IMR-90 (cell line): ENCODE measurements around the gene PDE5A. TPM values are rescaled to one million over a fixed set of nuclear protein-coding genes. Genes with fewer than 3 reads are reported as not detected.

Source experiments
- ATAC-seq: fragments of 200-7000 bp; cut with Tn5 transposase; 2 replicates; pipeline ENCODE4 v1.9.1; 2020; ENCODE audit warnings: low read depth, mild to moderate bottlenecking, moderate library complexity
- BruUV-seq: library from RNA; stranded (reverse); fragments of 400-500 nt; replicated peaks from 2 replicates; lab custom pipeline; 2021; lab: Mats Ljungman, UMichigan
- CTCF ChIA-PET: fragments of 300-600 bp; formaldehyde crosslinking; extraction: SDS; loops from one replicate; lab custom pipeline; 2021; ENCODE audit warnings: antibody characterized with exemption; lab: Yijun Ruan, JAX
- POLR2A ChIA-PET: fragments of 300-600 bp; sonication (Branson Sonifier 250); formaldehyde crosslinking; loops from one replicate; lab custom pipeline; 2022; ENCODE audit warnings: antibody characterized with exemption; ENCODE audit not compliant: unreplicated experiment; lab: Charles Lee
- DNase-seq: peaks from one replicate; pipeline ENCODE4 v3.0.0; 2013
- H2AFZ ChIP-seq: replicated peaks from 2 replicates; pipeline ENCODE3; 2013; ENCODE audit warnings: low read length, mild to moderate bottlenecking; ENCODE audit not compliant: poor library complexity
- H2AK5ac ChIP-seq: 2 replicates; pipeline ENCODE4 v1.6.1; 2013; ENCODE audit warnings: low read depth, low read length, inconsistent platforms
- H2AK9ac ChIP-seq: replicated peaks from 2 replicates; pipeline ENCODE3; 2013; ENCODE audit warnings: mild to moderate bottlenecking, low read depth, low read length, moderate library complexity; ENCODE audit not compliant: poor library complexity
- H2BK120ac ChIP-seq: 2 replicates; pipeline ENCODE4 v1.6.1; 2013; ENCODE audit warnings: low read depth, low read length, inconsistent platforms
- H2BK15ac ChIP-seq: 3 replicates; pipeline ENCODE4 v1.6.1; 2013; ENCODE audit warnings: low read depth, low read length, inconsistent platforms
- H2BK20ac ChIP-seq: 2 replicates; pipeline ENCODE4 v1.6.1; 2013; ENCODE audit warnings: low read depth, mild to moderate bottlenecking, inconsistent platforms, low read length, moderate library complexity
- H2BK5ac ChIP-seq: 2 replicates; pipeline ENCODE4 v1.6.1; 2013; ENCODE audit warnings: mild to moderate bottlenecking, low read depth, low read length, inconsistent platforms; ENCODE audit not compliant: poor library complexity, severe bottlenecking
- H3K14ac ChIP-seq: replicated peaks from 2 replicates; pipeline ENCODE4 v1.6.1; 2013; ENCODE audit warnings: low read depth, low read length, inconsistent platforms
- H3K18ac ChIP-seq: 2 replicates; pipeline ENCODE4 v1.6.1; 2013; ENCODE audit warnings: low read depth, low read length, control low read depth
- H3K23ac ChIP-seq: 2 replicates; pipeline ENCODE4 v1.6.1; 2013; ENCODE audit warnings: low read depth, low read length, inconsistent platforms
- H3K27ac ChIP-seq: 2 replicates; pipeline ENCODE4 v1.5.1; 2013; ENCODE audit warnings: mild to moderate bottlenecking, control low read depth, low read length; ENCODE audit not compliant: insufficient read depth
- H3K27me3 ChIP-seq: 2 replicates; pipeline ENCODE4 v1.6.1; 2013; ENCODE audit warnings: low read length; ENCODE audit not compliant: control insufficient read depth, insufficient read depth
- H3K36me3 ChIP-seq: 2 replicates; pipeline ENCODE4 v1.6.1; 2013; ENCODE audit warnings: low read length, mixed read lengths; ENCODE audit not compliant: control insufficient read depth, insufficient read depth
- H3K4ac ChIP-seq: 2 replicates; pipeline ENCODE4 v1.6.1; 2013; ENCODE audit warnings: low read depth, low read length, inconsistent platforms
- H3K4me1 ChIP-seq: 2 replicates; pipeline ENCODE4 v1.6.1; 2013; ENCODE audit warnings: low read length, mixed read lengths; ENCODE audit not compliant: control insufficient read depth, insufficient read depth
- H3K4me2 ChIP-seq: 2 replicates; pipeline ENCODE4 v1.6.1; 2013; ENCODE audit warnings: low read depth, mild to moderate bottlenecking, control low read depth, low read length, moderate library complexity
- H3K4me3 ChIP-seq: 2 replicates; pipeline ENCODE4 v1.5.1; 2013; ENCODE audit warnings: low read depth, mild to moderate bottlenecking, control low read depth, low read length, moderate library complexity; ENCODE audit not compliant: insufficient read depth
- H3K56ac ChIP-seq: 2 replicates; pipeline ENCODE4 v1.6.1; 2013; ENCODE audit warnings: low read length, inconsistent platforms; ENCODE audit not compliant: insufficient read depth; ENCODE audit errors: extremely low read depth
- H3K79me1 ChIP-seq, 2 experiments: 2 replicates each; pipeline ENCODE4 v1.6.1; 2013; ENCODE audit warnings: low read length in 2 of 2, inconsistent platforms in 1 of 2, low read depth in 1 of 2
- H3K9ac ChIP-seq: 2 replicates; pipeline ENCODE4 v1.6.1; 2013; ENCODE audit warnings: low read depth, low read length, control low read depth
- H3K9me1 ChIP-seq: 2 replicates; pipeline ENCODE4 v1.6.1; 2013; ENCODE audit warnings: low read length, inconsistent platforms; ENCODE audit not compliant: insufficient read depth
- H3K9me3 ChIP-seq: 2 replicates; pipeline ENCODE4 v1.6.1; 2013; ENCODE audit warnings: low read length; ENCODE audit not compliant: control insufficient read depth, insufficient read depth
- H4K20me1 ChIP-seq: 2 replicates; pipeline ENCODE4 v1.6.1; 2013; ENCODE audit warnings: low read length, inconsistent platforms; ENCODE audit not compliant: insufficient read depth
- H4K5ac ChIP-seq: 2 replicates; pipeline ENCODE4 v1.6.1; 2013; ENCODE audit warnings: mild to moderate bottlenecking, low read depth, low read length, control low read depth
- H4K8ac ChIP-seq, 2 experiments: 2 replicates each; pipeline ENCODE4 v1.6.1; 2013; ENCODE audit warnings: low read depth in 2 of 2, low read length in 2 of 2, control low read depth in 1 of 2, inconsistent platforms in 1 of 2
- H4K91ac ChIP-seq: 2 replicates; pipeline ENCODE4 v1.6.1; 2013; ENCODE audit warnings: low read depth, low read length, inconsistent platforms; ENCODE audit not compliant: insufficient read depth
- CEBPB ChIP-seq: IDR thresholded peaks from 2 replicates; pipeline ENCODE4 v1.6.1; 2012; ENCODE audit warnings: low read depth, low read length, improper control_type of control experiment
- MAFK ChIP-seq: IDR thresholded peaks from 2 replicates; pipeline ENCODE4 v1.6.1; 2012; ENCODE audit warnings: low read depth, low read length, improper control_type of control experiment
- RFX5 ChIP-seq: IDR thresholded peaks from 2 replicates; pipeline ENCODE4 v1.8.0; 2012; ENCODE audit warnings: low read depth, mild to moderate bottlenecking, low read length, moderate library complexity
- WGBS, 2 experiments: methylation state at CpG; one replicate each; pipeline versions ENCODE4 v1.1.5 to v1.1.7; 2013; ENCODE audit warnings: missing lambda C conversion rate in 2 of 2; ENCODE audit not compliant: insufficient read length in 1 of 2; ENCODE audit errors: extremely low coverage in 2 of 2; 5-methylcytosine and 5-hydroxymethylcytosine counted together
- dilution Hi-C: fragments of 300-500 bp; cut with HindIII; formaldehyde crosslinking; loops from one replicate; pipeline ENCODE4 v1.14.3; 2018; ENCODE audit warnings: low sequenced_read_pairs; ENCODE audit not compliant: unreplicated experiment
- in situ Hi-C: fragments of 300-500 bp; cut with MboI; formaldehyde crosslinking; loops from 3 replicates; pipeline ENCODE4 v1.14.3; 2019; ENCODE audit warnings: low sequenced_read_pairs, inconsistent platforms, mixed read lengths
- intact Hi-C: fragments of 100-400 bp; cut with micrococcal nuclease; formaldehyde crosslinking; loops from 2 replicates; pipeline ENCODE4 v1.10.0; 2022
- polyA plus RNA-seq, 3 experiments: library from polyadenylated mRNA; depleted of rRNA; stranded (reverse); fragments of >200 nt; gene quantifications; 2 replicates each; pipeline ENCODE4 v1.2.3, GENCODE V29; 2012; ENCODE audit warnings: low replicate concordance in 1 of 3
- total RNA-seq: library from RNA; depleted of rRNA; stranded (reverse); fragments of >200 nt; gene quantifications from 2 replicates; pipeline ENCODE4 v1.2.3, GENCODE V29; 2012

Gene PDE5A
- total and polyA plus RNA-seq, 2 of the 4 experiments (the other 2 are of a cell fraction) = 101 to 770 TPM

GRCh38 chr4:119661231-119661630, 32.6 kb upstream of the PDE5A start:
- peak overlapping the region; percentile 10; the same call in 1 of the 2 replicates for H2BK20ac ChIP-seq
- H3K4me3 ChIP-seq = no peak overlapping the region
- peak overlapping the region in 1 of 2 experiments; percentile 41; a peak in 2 of 4 replicates for H4K8ac ChIP-seq
- H3K14ac ChIP-seq = no peak overlapping the region
- no CpG with 5 or more reads among the region's 1 CpG for WGBS, 2 experiments
- H3K4me1 ChIP-seq = peaks cover 20% of the 10 kb centered on the region
- DNase-seq (no peak), ATAC-seq (no peak)
- ChIA-PET CTCF (no interaction called here), POLR2A (no interaction called here)
- in situ Hi-C loops = no loop called here
- H4K20me1 ChIP-seq = no peaks in the 10 kb centered on the region
- no peak overlapping the region for H2AFZ ChIP-seq
- H3K9ac ChIP-seq = no peak overlapping the region
- H2BK5ac ChIP-seq = peak overlapping the region; percentile 85
- peaks cover 0 to 7% of the 10 kb centered on the region in 2 experiments; a peak in 1 of 4 replicates for H3K79me1 ChIP-seq
- no peaks in the 10 kb centered on the region for H3K36me3 ChIP-seq
- peak overlapping the region; percentile 1; the same call in 1 of the 2 replicates for H3K27ac ChIP-seq
- BruUV-seq = no TSS peak
- no peak overlapping the region for H2AK9ac ChIP-seq
- H3K23ac ChIP-seq = peak overlapping the region; percentile 2; the same call in 1 of the 2 replicates
- dilution Hi-C loops = no loop called here
- no peak overlapping the region for H3K4me2 ChIP-seq
- peak overlapping the region; percentile 26; the same call in 1 of the 2 replicates for H4K5ac ChIP-seq
- no peaks in the 10 kb centered on the region for H3K27me3 ChIP-seq
- no peaks in the 10 kb centered on the region for H3K9me1 ChIP-seq
- H3K4ac ChIP-seq = peak overlapping the region; percentile 22; the same call in 1 of the 2 replicates
- peak overlapping the region; percentile 94 for H2BK120ac ChIP-seq
- no peak overlapping the region; the same call in 1 of the 2 replicates for H4K91ac ChIP-seq
- H3K18ac ChIP-seq = peak overlapping the region; percentile 42
- H2BK15ac ChIP-seq = peak overlapping the region; percentile 35; the same call in 1 of the 3 replicates
- TF ChIP-seq RFX5 (no peak), CEBPB (peak; percentile 76), MAFK (no peak)
- H2AK5ac ChIP-seq = no peak overlapping the region; the same call in 1 of the 2 replicates
- no peaks in the 10 kb centered on the region for H3K9me3 ChIP-seq
- H3K56ac ChIP-seq = no peak overlapping the region
- intact Hi-C loops = no loop called here
